Vagina (tissue), 2 donors: ENCODE results near the gene ADCK2. TPM values are rescaled to one million over a fixed set of nuclear protein-coding genes. Genes with fewer than 3 reads are reported as not detected.

ENCODE experiments used
- DNase-seq, 2 donors: peaks; one replicate each; pipeline ENCODE4 v3.0.0-alpha.2; 2017; ENCODE audit errors: extremely low spot score in 2 of 2
- H3K27ac ChIP-seq: fragments of 200-600 bp; sonication (generic); one replicate; pipeline ENCODE4 v1.5.1; 2019
- H3K27me3 ChIP-seq: fragments of 200-600 bp; sonication (generic); one replicate; pipeline ENCODE4 v1.5.1; 2019
- H3K36me3 ChIP-seq, 2 donors: fragments of 200-600 bp; sonication (generic); one replicate each; pipeline ENCODE4 v1.5.1; 2017 to 2019
- H3K4me1 ChIP-seq: fragments of 200-600 bp; sonication (generic); one replicate; pipeline ENCODE4 v1.5.1; 2019
- H3K4me3 ChIP-seq, 2 donors: fragments of 200-600 bp; sonication (generic); 1 replicate in 1 of 2; 2 replicates in 1 of 2; pipeline ENCODE4 v1.5.1; 2016 to 2019
- H3K9me3 ChIP-seq: fragments of 200-600 bp; sonication (generic); one replicate; pipeline ENCODE4 v1.5.1; 2019
- POLR2A ChIP-seq, 2 donors: fragments of 450-650 bp; IDR thresholded peaks; one replicate each; pipeline ENCODE4 v1.6.1; 2017; ENCODE audit warnings: antibody characterized with exemption in 2 of 2, mild to moderate bottlenecking in 2 of 2, moderate library complexity in 2 of 2
- POLR2AphosphoS5 ChIP-seq, 2 donors: sonication (generic); formaldehyde crosslinking; IDR thresholded peaks; one replicate each; pipeline ENCODE4 v1.9.0; 2017; ENCODE audit warnings: antibody characterized with exemption in 2 of 2, mild to moderate bottlenecking in 2 of 2, low read depth in 1 of 2; ENCODE audit not compliant: insufficient read depth in 1 of 2
- intact Hi-C: fragments of 100-400 bp; cut with DNase I; formaldehyde crosslinking; loops from one replicate; pipeline ENCODE4 v1.15.1; 2023
- total RNA-seq: library from RNA; depleted of rRNA; stranded (reverse); fragments of >200 nt; gene quantifications from one replicate; pipeline ENCODE4 v1.2.3, GENCODE V29; 2016
- TF ChIP-seq, protein P1 (sequence below), 3 experiments: fragments of 450-650 bp in 2 of 3; fragments of 200-600 bp in 1 of 3; sonication (generic) in 1 of 3; IDR thresholded peaks; one replicate each; pipeline ENCODE4 v1.5.1; 2017 to 2019; ENCODE audit warnings: antibody characterized with exemption in 3 of 3, mild to moderate bottlenecking in 2 of 3, moderate library complexity in 2 of 3

Gene ADCK2
- total RNA-seq, 1 donor from 2014 or later: 21.1 TPM

DNA sequence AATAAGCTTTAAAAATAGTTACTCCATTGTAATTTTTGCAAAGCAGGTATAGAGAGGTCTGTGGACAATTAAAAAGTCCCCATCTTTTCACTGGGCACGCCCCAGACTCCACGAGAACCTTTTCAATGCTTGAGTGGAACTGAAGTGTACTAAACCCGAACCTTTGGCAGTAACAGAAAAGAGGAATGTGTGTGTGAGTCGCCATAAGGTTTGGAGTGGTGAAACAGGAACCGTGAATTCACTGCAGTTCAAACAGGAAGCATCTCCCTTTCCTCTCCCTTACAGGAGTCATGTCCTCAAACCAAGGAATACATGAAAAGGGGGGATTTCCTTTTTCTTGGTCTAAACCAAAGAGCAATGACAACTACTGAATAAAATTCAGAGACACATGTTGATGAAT, 47.0 kb downstream of the ADCK2 start:
- Histone ChIP-seq H3K4me1 (no peaks in the 10 kb centered on the region), H3K36me3 (no peaks in the 10 kb centered on the region), H3K27me3 (no peaks in the 10 kb centered on the region), H3K4me3 (no peak overlapping the region), H3K9me3 (no peaks in the 10 kb centered on the region), H3K27ac (no peak overlapping the region)
- no peak for DNase-seq
- intact Hi-C loops: no loop called here
- no peak for TF ChIP-seq POLR2A (IDR thresholded peaks at IDR 0.05)
- TF ChIP-seq, protein P1, sequence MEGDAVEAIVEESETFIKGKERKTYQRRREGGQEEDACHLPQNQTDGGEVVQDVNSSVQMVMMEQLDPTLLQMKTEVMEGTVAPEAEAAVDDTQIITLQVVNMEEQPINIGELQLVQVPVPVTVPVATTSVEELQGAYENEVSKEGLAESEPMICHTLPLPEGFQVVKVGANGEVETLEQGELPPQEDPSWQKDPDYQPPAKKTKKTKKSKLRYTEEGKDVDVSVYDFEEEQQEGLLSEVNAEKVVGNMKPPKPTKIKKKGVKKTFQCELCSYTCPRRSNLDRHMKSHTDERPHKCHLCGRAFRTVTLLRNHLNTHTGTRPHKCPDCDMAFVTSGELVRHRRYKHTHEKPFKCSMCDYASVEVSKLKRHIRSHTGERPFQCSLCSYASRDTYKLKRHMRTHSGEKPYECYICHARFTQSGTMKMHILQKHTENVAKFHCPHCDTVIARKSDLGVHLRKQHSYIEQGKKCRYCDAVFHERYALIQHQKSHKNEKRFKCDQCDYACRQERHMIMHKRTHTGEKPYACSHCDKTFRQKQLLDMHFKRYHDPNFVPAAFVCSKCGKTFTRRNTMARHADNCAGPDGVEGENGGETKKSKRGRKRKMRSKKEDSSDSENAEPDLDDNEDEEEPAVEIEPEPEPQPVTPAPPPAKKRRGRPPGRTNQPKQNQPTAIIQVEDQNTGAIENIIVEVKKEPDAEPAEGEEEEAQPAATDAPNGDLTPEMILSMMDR (IDR thresholded peaks at IDR 0.05): no peak
- no peak for TF ChIP-seq POLR2AphosphoS5 (IDR thresholded peaks at IDR 0.05; ENCODE audit: insufficient read depth in 1 of 2, low read depth in 1 of 2)

DNA sequence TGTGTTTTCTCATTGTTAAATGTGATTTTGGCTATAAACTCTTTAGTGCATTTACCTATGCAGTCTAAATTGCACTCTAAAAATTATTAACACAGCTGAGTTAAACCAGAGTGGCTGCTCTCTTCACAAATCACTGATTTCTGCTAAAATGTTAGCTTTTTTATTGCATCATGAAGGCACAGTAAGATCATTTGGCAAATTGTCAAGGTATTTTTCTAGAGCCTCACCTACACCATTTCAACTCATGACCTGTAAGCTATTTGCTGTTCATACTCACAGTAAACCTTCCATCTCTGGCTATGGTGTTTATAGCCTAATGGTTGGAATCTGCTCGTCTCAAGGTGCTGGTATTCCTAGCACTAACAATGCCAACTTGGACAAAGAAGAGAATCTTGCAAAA, 49.5 kb downstream of the ADCK2 start:
- no peak overlapping the region for H3K27ac ChIP-seq
- intact Hi-C loops: no loop called here
- TF ChIP-seq, protein P1 (IDR thresholded peaks at IDR 0.05): no peak
- TF ChIP-seq POLR2A (IDR thresholded peaks at IDR 0.05): no peak
- no peaks in the 10 kb centered on the region for H3K4me1 ChIP-seq
- no peaks in the 10 kb centered on the region for H3K9me3 ChIP-seq
- H3K27me3 ChIP-seq: no peaks in the 10 kb centered on the region
- DNase-seq: no peak
- no peak overlapping the region for H3K4me3 ChIP-seq
- peaks cover 0 to 6% of the 10 kb centered on the region in 2 donors for H3K36me3 ChIP-seq

DNA sequence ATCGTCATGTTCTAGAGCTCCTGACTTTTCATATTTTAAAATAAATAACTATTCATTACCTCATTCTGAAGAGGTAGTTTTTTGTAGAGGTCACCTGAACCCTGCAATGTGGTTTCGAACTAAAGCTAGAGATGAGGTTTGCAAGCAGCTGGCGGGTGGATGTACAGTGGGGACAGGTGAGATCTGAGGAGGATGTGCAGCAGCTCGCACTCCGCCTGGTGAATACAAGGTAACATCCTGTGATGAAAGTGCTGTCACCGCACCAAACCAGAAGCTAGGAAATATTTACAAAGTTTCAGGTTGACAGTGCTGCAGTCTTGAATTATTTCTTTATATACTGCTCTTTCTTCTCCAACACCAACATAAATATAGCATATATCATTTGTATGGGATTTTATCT, 50.3 kb downstream of the ADCK2 start:
- Histone ChIP-seq H3K27me3 (no peaks in the 10 kb centered on the region), H3K36me3 (peaks cover 0 to 6% of the 10 kb centered on the region in 2 donors), H3K4me3 (no peak overlapping the region), H3K9me3 (no peaks in the 10 kb centered on the region), H3K4me1 (no peaks in the 10 kb centered on the region), H3K27ac (no peak overlapping the region)
- DNase-seq: no peak
- intact Hi-C loops: no loop called here
- TF ChIP-seq POLR2AphosphoS5 (IDR thresholded peaks at IDR 0.05; ENCODE audit: insufficient read depth in 1 of 2, low read depth in 1 of 2): no peak
- no peak for TF ChIP-seq POLR2A (IDR thresholded peaks at IDR 0.05)
- TF ChIP-seq, protein P1 (IDR thresholded peaks at IDR 0.05): no peak

DNA sequence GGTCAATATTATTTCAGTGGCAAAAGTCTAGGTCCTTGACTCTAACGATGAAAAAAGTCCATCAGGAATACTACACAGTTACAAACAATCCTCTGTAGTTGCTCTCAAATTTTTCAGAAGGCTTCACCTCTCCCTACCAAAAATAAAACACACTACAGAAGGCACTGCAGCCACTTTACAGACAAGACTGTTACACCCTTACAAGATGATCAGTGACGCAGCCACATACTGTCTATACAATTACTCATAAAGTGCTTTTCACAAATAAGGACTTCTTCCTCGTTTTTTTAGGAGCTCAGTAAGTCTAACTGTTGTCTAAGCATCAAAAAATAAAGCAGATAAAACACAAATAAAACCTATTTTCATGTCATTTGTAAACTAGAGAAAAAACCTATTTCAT, 50.8 kb downstream of the ADCK2 start:
- intact Hi-C loops: no loop called here
- H3K36me3 ChIP-seq: peaks cover 0 to 6% of the 10 kb centered on the region in 2 donors
- H3K4me1 ChIP-seq: no peaks in the 10 kb centered on the region
- H3K4me3 ChIP-seq: no peak overlapping the region
- TF ChIP-seq POLR2AphosphoS5 (IDR thresholded peaks at IDR 0.05; ENCODE audit: insufficient read depth in 1 of 2, low read depth in 1 of 2): no peak
- TF ChIP-seq, protein P1 (IDR thresholded peaks at IDR 0.05): no peak
- TF ChIP-seq POLR2A (IDR thresholded peaks at IDR 0.05): no peak
- H3K9me3 ChIP-seq: no peaks in the 10 kb centered on the region
- H3K27me3 ChIP-seq: no peaks in the 10 kb centered on the region
- no peak for DNase-seq
- H3K27ac ChIP-seq: no peak overlapping the region

DNA sequence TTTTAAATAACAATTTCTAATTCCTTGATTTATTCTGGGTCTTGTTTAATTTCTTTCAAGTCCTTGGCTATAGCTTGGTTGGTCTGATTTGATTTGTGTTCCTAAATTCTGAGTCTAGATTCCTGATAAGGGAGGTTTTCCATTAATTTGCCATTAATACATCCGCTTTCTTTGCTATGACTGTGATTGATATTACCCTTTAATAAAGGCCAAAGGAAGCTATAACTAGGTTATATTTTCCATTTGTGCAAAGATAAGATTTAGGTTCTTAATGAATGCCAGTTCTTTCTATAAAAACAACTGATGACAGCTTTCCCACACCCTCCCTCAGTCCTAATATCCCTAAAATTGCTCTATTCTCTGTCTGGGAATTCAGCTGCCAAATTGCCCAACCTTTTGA, 52.0 kb downstream of the ADCK2 start:
- TF ChIP-seq POLR2AphosphoS5 (IDR thresholded peaks at IDR 0.05; ENCODE audit: insufficient read depth in 1 of 2, low read depth in 1 of 2) (no peak), POLR2A (IDR thresholded peaks at IDR 0.05) (no peak)
- TF ChIP-seq, protein P1 (IDR thresholded peaks at IDR 0.05): no peak
- H3K4me3 ChIP-seq: no peak overlapping the region
- H3K36me3 ChIP-seq: peaks cover 0 to 6% of the 10 kb centered on the region in 2 donors
- H3K4me1 ChIP-seq: no peaks in the 10 kb centered on the region
- no peaks in the 10 kb centered on the region for H3K27me3 ChIP-seq
- no peak for DNase-seq
- H3K27ac ChIP-seq: no peak overlapping the region
- intact Hi-C loops: no loop called here
- H3K9me3 ChIP-seq: no peaks in the 10 kb centered on the region
